GM23338 (cell line): ENCODE results near the gene ROCK2. TPM values are rescaled to one million over a fixed set of nuclear protein-coding genes. Genes with fewer than 3 reads are reported as not detected.

Experiments
- ATAC-seq: fragments of 200-7000 bp; cut with Tn5 transposase; 3 replicates; pipeline ENCODE4 v1.9.1; 2020
- DNase-seq: peaks from one replicate; pipeline ENCODE4 v3.0.0-alpha.2; 2015; ENCODE audit warnings: low spot score
- H2AFZ ChIP-seq: fragments of 200-600 bp; sonication (generic); 2 replicates; pipeline ENCODE4 v1.8.0; 2016; ENCODE audit warnings: antibody characterized with exemption, mild to moderate bottlenecking, moderate library complexity
- H3F3A ChIP-seq: fragments of 200-600 bp; sonication (generic); replicated peaks from 2 replicates; pipeline ENCODE4 v1.8.0; 2017; ENCODE audit warnings: antibody characterized with exemption, mixed run types, low read depth
- H3K27ac ChIP-seq: fragments of 200-600 bp; sonication (generic); 2 replicates; pipeline ENCODE4 v1.6.1; 2016; ENCODE audit warnings: low read depth
- H3K27me3 ChIP-seq: fragments of 200-600 bp; sonication (generic); 2 replicates; pipeline ENCODE4 v1.8.0; 2016; ENCODE audit warnings: mild to moderate bottlenecking, mixed run types, moderate library complexity; ENCODE audit not compliant: insufficient read depth
- H3K36me3 ChIP-seq: fragments of 200-600 bp; sonication (generic); 2 replicates; pipeline ENCODE4 v1.8.0; 2016; ENCODE audit warnings: mild to moderate bottlenecking; ENCODE audit not compliant: insufficient read depth
- H3K4me1 ChIP-seq: fragments of 200-600 bp; sonication (generic); 2 replicates; pipeline ENCODE4 v1.8.0; 2016; ENCODE audit warnings: mild to moderate bottlenecking, moderate library complexity; ENCODE audit not compliant: insufficient read depth
- H3K4me2 ChIP-seq: fragments of 200-600 bp; sonication (generic); 2 replicates; pipeline ENCODE4 v1.7.1; 2017; ENCODE audit warnings: mixed run types
- H3K4me3 ChIP-seq: fragments of 200-600 bp; sonication (generic); 2 replicates; pipeline ENCODE4 v1.6.1; 2016; ENCODE audit warnings: mixed run types
- H3K79me2 ChIP-seq: fragments of 200-600 bp; sonication (generic); replicated peaks from 2 replicates; pipeline ENCODE4 v1.8.0; 2017; ENCODE audit warnings: mild to moderate bottlenecking; ENCODE audit not compliant: insufficient read depth
- H3K9me2 ChIP-seq: fragments of 200-600 bp; sonication (generic); 2 replicates; pipeline ENCODE4 v1.8.0; 2017; ENCODE audit not compliant: insufficient read depth
- H4K20me1 ChIP-seq: fragments of 200-600 bp; sonication (generic); replicated peaks from 2 replicates; pipeline ENCODE4 v1.8.0; 2017; ENCODE audit warnings: mild to moderate bottlenecking; ENCODE audit not compliant: insufficient read depth
- H3K27ac Mint-ChIP-seq: 2 replicates; pipeline ENCODE4 v1.8.0; 2020; ENCODE audit warnings: inconsistent platforms, mild to moderate bottlenecking, moderate library complexity, mixed read lengths
- H3K27me3 Mint-ChIP-seq: 3 replicates; pipeline ENCODE4 v1.8.0; 2022; ENCODE audit warnings: low read depth, mild to moderate bottlenecking, moderate library complexity, mixed read lengths, inconsistent platforms; ENCODE audit not compliant: insufficient read depth, poor library complexity
- H3K36me3 Mint-ChIP-seq: 3 replicates; pipeline ENCODE4 v1.8.0; 2021; ENCODE audit warnings: low read depth, mild to moderate bottlenecking, inconsistent platforms, moderate library complexity, mixed read lengths
- H3K4me1 Mint-ChIP-seq: 3 replicates; pipeline ENCODE4 v1.8.0; 2020; ENCODE audit warnings: mild to moderate bottlenecking, inconsistent platforms, mixed read lengths
- H3K4me3 Mint-ChIP-seq: 3 replicates; pipeline ENCODE4 v1.8.0; 2021; ENCODE audit warnings: moderate library complexity, mild to moderate bottlenecking, inconsistent platforms, mixed read lengths
- H3K9me3 Mint-ChIP-seq: 3 replicates; pipeline ENCODE4 v1.8.0; 2020; ENCODE audit warnings: moderate library complexity, mild to moderate bottlenecking, inconsistent platforms, mixed read lengths
- CREB1 ChIP-seq: fragments of 250-450 bp; sonication (Bioruptor Pico); IDR thresholded peaks from 2 replicates; pipeline ENCODE4 v1.5.0; 2020; ENCODE audit warnings: low read depth, mild to moderate bottlenecking, moderate library complexity
- EZH2 ChIP-seq: fragments of 200-600 bp; sonication (generic); IDR thresholded peaks from one replicate; pipeline ENCODE4 v1.8.0; 2017; ENCODE audit warnings: antibody characterized with exemption, mild to moderate bottlenecking, low read depth; ENCODE audit not compliant: unreplicated experiment
- EZH2phosphoT487 ChIP-seq: fragments of 200-600 bp; sonication (generic); IDR thresholded peaks from one replicate; pipeline ENCODE4 v1.8.1; 2018; ENCODE audit warnings: antibody characterized with exemption; ENCODE audit not compliant: unreplicated experiment
- JUNB ChIP-seq: IDR thresholded peaks from one replicate; pipeline ENCODE4 v1.6.1; 2016; ENCODE audit warnings: antibody characterized with exemption; ENCODE audit not compliant: unreplicated experiment
- NANOG ChIP-seq: IDR thresholded peaks from 2 replicates; pipeline ENCODE4 v1.6.1; 2016; ENCODE audit warnings: antibody characterized with exemption, borderline replicate concordance
- POLR2AphosphoS5 ChIP-seq: IDR thresholded peaks from 2 replicates; pipeline ENCODE4 v1.6.1; 2016; ENCODE audit warnings: antibody characterized with exemption, low read depth
- STAT1 ChIP-seq: IDR thresholded peaks from one replicate; pipeline ENCODE4 v1.6.1; 2016; ENCODE audit warnings: antibody characterized with exemption; ENCODE audit not compliant: unreplicated experiment
- ZNF114 ChIP-seq: fragments of 250-450 bp; sonication (Bioruptor Pico); IDR thresholded peaks from 2 replicates; pipeline ENCODE4 v1.5.0; 2020; ENCODE audit warnings: mild to moderate bottlenecking, moderate library complexity
- polyA plus RNA-seq: library from polyadenylated mRNA; unstranded; fragments of >200 nt; fragmentation: Nextera tagmentation; extraction: Ambion mirVana; gene quantifications from 2 replicates; pipeline ENCODE4 v1.2.1, GENCODE V29; 2016
- total RNA-seq: library from RNA; depleted of rRNA; stranded (reverse); fragments of >200 nt; shearing (Covaris generic); gene quantifications from 2 replicates; pipeline ENCODE4 v1.2.3, GENCODE V29; 2014
- TF ChIP-seq, protein P1 (sequence below): IDR thresholded peaks from 2 replicates; pipeline ENCODE4 v1.6.1; 2016; ENCODE audit warnings: antibody characterized with exemption
- TF ChIP-seq, protein P2 (sequence below): fragments of 250-450 bp; sonication (Bioruptor Pico); IDR thresholded peaks from 2 replicates; pipeline ENCODE4 v1.5.0; 2020; ENCODE audit warnings: mild to moderate bottlenecking, moderate library complexity

Gene ROCK2
- total and polyA plus RNA-seq, 2 experiments from 2014 or later = 16.4 to 28.0 TPM

DNA sequence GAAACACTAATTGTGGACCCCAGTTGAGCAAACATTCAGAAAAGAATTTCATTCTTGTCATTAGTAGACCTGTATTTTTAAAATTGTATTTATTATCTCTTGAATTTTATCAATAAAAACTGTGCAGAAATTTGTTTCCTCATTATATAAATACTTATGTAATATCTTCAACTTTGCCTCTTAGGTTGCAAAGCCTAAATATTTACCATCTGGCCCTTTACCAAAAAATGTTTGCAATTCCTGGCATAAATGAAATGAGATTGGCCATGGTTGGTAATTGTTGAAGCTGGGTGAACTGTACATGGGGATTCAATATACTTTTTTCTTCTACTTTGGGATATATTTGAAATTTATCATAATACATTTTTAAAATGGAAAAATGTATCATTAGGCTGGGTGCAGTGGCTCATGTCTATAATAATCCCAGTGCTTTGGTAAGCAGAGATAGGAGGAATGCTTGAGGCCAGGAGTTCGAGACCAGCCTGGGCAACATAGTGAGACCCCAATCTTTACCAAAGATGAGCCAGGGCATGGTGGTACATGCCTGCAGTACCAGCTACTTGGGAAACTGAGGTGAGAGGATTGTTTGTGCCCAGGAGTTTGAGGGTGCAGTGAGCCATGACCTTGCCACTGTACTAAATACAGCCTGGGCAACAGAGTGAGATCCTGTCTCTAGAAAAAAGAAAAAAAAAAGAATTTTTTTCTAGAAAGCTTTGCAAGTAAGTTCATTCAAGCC is 100.2 kb downstream of the ROCK2 start:
- Histone ChIP-seq H3K4me1 (no peaks in the 10 kb centered on the region), H3K4me2 (no peak overlapping the region), H4K20me1 (no peaks in the 10 kb centered on the region; the same call in 1 of the 2 replicates), H3K79me2 (peaks cover 24% of the 10 kb centered on the region), H2AFZ (no peak overlapping the region), H3K27me3 (no peaks in the 10 kb centered on the region), H3F3A (no peaks in the 10 kb centered on the region), H3K4me3 (no peak overlapping the region), H3K36me3 (0 out of 2 replicates have a peak, but pooled peaks cover 3% of the 10 kb centered on the region), H3K9me2 (no peaks in the 10 kb centered on the region), H3K27ac (no peak overlapping the region)
- no peaks in the 10 kb centered on the region for H3K36me3 Mint-ChIP-seq
- no peak overlapping the region for H3K27ac Mint-ChIP-seq
- no peak for ATAC-seq
- DNase-seq = no peak
- TF ChIP-seq CREB1 = no peak
- TF ChIP-seq EZH2phosphoT487 = no peak
- no peak for TF ChIP-seq POLR2AphosphoS5
- no peak for TF ChIP-seq NANOG
- TF ChIP-seq, protein P1, sequence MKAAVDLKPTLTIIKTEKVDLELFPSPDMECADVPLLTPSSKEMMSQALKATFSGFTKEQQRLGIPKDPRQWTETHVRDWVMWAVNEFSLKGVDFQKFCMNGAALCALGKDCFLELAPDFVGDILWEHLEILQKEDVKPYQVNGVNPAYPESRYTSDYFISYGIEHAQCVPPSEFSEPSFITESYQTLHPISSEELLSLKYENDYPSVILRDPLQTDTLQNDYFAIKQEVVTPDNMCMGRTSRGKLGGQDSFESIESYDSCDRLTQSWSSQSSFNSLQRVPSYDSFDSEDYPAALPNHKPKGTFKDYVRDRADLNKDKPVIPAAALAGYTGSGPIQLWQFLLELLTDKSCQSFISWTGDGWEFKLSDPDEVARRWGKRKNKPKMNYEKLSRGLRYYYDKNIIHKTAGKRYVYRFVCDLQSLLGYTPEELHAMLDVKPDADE = no peak
- TF ChIP-seq EZH2 = no peak
- TF ChIP-seq JUNB = no peak
- no peaks in the 10 kb centered on the region for H3K27me3 Mint-ChIP-seq
- H3K4me1 Mint-ChIP-seq = no peaks in the 10 kb centered on the region
- no peak overlapping the region for H3K4me3 Mint-ChIP-seq
- H3K9me3 Mint-ChIP-seq = no peaks in the 10 kb centered on the region

DNA sequence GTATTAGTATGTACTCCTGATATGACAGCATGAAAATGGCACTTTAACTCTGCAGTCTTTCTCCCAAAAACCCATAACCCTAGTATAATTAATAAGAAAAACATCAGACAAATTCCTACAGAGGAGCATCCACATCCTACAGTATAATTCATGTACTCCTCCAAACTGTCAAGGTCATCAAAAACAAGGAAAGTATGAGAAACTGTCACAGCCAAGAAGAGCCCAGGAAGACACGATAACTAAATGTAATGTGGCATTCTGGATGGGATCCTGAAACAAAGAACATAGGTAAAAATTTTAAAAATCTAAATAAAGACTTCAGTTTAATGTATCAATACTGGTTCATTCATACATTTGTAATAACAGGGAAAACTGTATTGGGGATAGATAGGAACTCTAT is 100.9 kb downstream of the ROCK2 start:
- DNase-seq = no peak
- Mint-ChIP-seq H3K36me3 (no peaks in the 10 kb centered on the region), H3K9me3 (no peaks in the 10 kb centered on the region), H3K27me3 (no peaks in the 10 kb centered on the region), H3K4me3 (no peak overlapping the region), H3K4me1 (no peaks in the 10 kb centered on the region), H3K27ac (no peak overlapping the region)
- no peaks in the 10 kb centered on the region for H3F3A ChIP-seq
- H4K20me1 ChIP-seq = no peaks in the 10 kb centered on the region; the same call in 1 of the 2 replicates
- no peak for ATAC-seq
- no peak overlapping the region for H3K27ac ChIP-seq
- no peak overlapping the region for H3K4me3 ChIP-seq
- no peaks in the 10 kb centered on the region for H3K4me1 ChIP-seq
- no peak overlapping the region for H2AFZ ChIP-seq
- peaks cover 32% of the 10 kb centered on the region for H3K79me2 ChIP-seq
- H3K9me2 ChIP-seq = no peaks in the 10 kb centered on the region
- H3K36me3 ChIP-seq = 0 out of 2 replicates have a peak, but pooled peaks cover 3% of the 10 kb centered on the region
- no peak overlapping the region for H3K4me2 ChIP-seq
- no peaks in the 10 kb centered on the region for H3K27me3 ChIP-seq
- TF ChIP-seq, protein P2, sequence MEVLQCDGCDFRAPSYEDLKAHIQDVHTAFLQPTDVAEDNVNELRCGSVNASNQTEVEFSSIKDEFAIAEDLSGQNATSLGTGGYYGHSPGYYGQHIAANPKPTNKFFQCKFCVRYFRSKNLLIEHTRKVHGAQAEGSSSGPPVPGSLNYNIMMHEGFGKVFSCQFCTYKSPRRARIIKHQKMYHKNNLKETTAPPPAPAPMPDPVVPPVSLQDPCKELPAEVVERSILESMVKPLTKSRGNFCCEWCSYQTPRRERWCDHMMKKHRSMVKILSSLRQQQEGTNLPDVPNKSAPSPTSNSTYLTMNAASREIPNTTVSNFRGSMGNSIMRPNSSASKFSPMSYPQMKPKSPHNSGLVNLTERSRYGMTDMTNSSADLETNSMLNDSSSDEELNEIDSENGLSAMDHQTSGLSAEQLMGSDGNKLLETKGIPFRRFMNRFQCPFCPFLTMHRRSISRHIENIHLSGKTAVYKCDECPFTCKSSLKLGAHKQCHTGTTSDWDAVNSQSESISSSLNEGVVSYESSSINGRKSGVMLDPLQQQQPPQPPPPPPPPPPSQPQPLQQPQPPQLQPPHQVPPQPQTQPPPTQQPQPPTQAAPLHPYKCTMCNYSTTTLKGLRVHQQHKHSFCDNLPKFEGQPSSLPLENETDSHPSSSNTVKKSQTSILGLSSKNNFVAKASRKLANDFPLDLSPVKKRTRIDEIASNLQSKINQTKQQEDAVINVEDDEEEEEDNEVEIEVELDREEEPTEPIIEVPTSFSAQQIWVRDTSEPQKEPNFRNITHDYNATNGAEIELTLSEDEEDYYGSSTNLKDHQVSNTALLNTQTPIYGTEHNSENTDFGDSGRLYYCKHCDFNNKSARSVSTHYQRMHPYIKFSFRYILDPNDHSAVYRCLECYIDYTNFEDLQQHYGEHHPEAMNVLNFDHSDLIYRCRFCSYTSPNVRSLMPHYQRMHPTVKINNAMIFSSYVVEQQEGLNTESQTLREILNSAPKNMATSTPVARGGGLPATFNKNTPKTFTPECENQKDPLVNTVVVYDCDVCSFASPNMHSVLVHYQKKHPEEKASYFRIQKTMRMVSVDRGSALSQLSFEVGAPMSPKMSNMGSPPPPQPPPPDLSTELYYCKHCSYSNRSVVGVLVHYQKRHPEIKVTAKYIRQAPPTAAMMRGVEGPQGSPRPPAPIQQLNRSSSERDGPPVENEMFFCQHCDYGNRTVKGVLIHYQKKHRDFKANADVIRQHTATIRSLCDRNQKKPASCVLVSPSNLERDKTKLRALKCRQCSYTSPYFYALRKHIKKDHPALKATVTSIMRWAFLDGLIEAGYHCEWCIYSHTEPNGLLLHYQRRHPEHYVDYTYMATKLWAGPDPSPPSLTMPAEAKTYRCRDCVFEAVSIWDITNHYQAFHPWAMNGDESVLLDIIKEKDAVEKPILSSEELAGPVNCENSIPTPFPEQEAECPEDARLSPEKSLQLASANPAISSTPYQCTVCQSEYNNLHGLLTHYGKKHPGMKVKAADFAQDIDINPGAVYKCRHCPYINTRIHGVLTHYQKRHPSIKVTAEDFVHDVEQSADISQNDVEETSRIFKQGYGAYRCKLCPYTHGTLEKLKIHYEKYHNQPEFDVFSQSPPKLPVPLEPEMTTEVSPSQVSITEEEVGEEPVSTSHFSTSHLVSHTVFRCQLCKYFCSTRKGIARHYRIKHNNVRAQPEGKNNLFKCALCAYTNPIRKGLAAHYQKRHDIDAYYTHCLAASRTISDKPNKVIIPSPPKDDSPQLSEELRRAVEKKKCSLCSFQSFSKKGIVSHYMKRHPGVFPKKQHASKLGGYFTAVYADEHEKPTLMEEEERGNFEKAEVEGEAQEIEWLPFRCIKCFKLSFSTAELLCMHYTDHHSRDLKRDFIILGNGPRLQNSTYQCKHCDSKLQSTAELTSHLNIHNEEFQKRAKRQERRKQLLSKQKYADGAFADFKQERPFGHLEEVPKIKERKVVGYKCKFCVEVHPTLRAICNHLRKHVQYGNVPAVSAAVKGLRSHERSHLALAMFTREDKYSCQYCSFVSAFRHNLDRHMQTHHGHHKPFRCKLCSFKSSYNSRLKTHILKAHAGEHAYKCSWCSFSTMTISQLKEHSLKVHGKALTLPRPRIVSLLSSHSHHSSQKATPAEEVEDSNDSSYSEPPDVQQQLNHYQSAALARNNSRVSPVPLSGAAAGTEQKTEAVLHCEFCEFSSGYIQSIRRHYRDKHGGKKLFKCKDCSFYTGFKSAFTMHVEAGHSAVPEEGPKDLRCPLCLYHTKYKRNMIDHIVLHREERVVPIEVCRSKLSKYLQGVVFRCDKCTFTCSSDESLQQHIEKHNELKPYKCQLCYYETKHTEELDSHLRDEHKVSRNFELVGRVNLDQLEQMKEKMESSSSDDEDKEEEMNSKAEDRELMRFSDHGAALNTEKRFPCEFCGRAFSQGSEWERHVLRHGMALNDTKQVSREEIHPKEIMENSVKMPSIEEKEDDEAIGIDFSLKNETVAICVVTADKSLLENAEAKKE (CRISPR knock-in tag) = no peak
- TF ChIP-seq JUNB = no peak
- TF ChIP-seq EZH2 = no peak
- no peak for TF ChIP-seq STAT1
- no peak for TF ChIP-seq ZNF114 (CRISPR knock-in tag)
- TF ChIP-seq, protein P1 = no peak
